HG03066 (cell line): Measurements from ENCODE around the gene MYOC.
"Not testable (repeated sequence)": the region's sequence is repeated elsewhere in the genome, so short reads cannot be mapped to it uniquely, and the experiment has no call there.

Source experiments
- ATAC-seq: cut with Tn5 transposase; IDR thresholded peaks from one replicate; pipeline ENCODE4 v1.9.1; 2021; ENCODE audit warnings: low read depth; ENCODE audit not compliant: unreplicated experiment

The MYOC gene

DNA sequence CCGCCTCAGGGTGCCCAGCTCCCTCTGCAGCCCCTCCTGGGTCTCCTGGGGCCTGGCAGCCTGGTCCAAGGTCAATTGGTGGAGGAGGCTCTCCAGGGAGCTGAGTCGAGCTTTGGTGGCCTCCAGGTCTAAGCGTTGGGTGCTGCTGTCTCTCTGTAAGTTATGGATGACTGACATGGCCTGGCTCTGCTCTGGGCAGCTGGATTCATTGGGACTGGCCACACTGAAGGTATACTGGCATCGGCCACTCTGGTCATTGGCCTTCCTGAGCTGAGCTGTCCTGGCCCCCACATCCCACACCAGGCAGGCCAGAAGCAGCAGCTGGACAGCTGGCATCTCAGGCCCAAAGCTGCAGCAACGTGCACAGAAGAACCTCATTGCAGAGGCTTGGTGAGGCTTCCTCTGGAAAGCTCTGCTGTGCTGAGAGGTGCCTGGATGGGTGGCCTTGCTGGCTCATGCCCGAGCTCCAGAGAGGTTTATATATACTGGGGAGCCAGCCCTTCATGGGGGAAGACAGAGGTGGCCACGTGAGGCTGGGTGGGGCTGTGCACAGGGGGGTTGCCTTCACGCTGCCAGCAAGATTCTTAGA, at the start of gene MYOC:
MYOC (minus strand) TSS at position 455 of the 589 bp plus-strand sequence; CDS start at position 378, 77 bp downstream.
- no peak for ATAC-seq

DNA sequence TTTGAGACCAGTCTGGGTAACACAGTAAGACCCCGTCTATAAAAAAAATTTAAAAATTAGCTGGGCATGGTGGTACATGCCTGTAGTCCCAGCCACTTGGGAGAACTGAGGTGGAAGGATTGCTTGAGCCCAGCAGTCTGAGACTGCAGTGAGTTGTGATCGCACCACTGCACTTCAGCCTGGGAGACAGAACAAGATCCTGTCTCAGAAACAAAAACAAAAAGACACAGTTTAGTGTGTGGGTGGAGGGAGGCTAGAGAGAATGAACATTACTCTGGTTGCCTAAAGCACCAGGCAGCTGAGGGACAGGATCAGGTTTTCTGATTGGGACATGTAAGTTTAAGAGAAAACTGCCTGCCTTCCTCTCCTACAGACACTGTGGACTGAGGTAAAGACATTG, 47.0 kb upstream of the MYOC start:
- no peak for ATAC-seq

DNA sequence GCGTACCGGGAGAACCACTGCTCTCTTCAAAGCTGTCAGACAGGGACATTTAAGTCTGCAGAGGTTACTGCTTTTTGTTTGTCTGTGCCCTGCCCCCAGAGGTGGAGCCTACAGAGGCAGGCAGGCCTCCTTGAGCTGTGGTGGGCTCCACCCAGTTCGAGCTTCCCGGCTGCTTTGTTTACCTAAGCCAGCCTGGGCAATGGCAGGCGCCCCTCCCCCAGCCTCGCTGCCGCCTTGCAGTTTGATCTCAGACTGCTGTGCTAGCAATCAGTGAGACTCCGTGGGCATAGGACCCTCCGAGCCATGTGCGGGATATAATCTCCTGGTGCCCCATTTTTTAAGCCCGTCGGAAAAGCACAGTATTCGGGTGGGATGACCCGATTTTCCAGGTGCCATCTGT, 43.3 kb upstream of the MYOC start:
- ATAC-seq, result not testable (repeated sequence)

- ATAC-seq, result not testable (repeated sequence)
These were observed 41.1 kb upstream of the MYOC start for GRCh38 chr1:171693541-171693940.

DNA sequence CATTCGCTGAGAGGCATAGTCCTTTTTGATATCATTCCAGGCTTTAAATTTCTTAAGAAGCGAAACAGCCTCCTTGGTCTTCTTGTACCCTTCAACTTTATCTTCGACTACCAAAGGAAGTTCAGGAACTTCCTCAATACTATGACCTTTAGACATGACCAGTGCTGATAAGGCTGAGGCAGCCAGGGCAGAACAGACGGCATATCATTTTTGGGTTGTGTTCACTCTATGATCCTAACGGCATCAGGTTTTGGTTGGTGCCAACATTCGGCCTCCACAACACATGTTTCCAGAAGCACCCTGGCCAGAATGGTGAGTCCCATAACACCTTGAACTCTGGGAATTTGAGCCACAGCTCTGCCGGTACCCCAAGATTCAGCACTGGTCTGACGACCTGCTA, 31.4 kb upstream of the MYOC start:
- no peak for ATAC-seq

- no peak for ATAC-seq
These were observed 27.9 kb upstream of the MYOC start for GRCh38 chr1:171680339-171680738.

DNA sequence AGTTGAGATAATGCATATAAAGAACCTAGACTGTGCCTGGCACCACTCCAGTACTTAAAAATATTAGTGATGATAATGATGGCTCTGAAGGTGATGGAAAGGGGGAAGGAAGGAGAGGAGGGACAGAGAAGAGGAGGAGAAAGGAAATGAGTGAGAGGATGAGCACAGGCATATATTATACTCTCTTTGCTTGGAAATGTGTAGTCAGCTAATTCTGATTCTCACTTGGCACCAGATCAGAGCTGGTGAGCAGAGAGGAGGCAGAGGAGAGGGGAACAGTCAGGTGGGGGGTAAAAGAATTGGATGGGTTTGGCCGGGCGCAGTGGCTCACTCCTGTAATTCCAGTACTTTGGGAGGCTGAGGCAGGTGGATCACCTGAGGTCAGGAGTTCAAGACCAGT, 24.3 kb upstream of the MYOC start:
- ATAC-seq, result no peak

- no peak for ATAC-seq
These were observed 22.2 kb upstream of the MYOC start for GRCh38 chr1:171674431-171675405.

DNA sequence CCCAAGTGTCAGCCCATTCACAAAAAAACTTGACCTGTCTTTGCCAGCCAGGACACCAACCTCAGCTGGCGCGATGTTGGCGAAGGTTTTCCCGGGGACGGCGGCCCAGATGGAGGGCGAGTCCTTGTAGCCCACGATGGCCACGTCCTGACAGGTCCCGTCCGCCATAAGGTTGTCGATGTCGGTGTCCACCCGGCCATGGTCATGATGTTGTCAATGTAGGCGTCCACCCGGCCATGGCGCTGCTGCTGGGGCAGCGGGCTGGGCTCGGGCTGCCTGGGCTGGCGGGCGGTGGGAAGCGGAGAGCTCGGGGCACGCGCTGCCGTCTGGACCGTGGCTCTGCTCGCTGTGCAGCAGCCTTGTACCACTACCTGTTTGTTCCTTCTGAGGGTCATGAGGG, 18.3 kb upstream of the MYOC start:
- ATAC-seq, result no peak

DNA sequence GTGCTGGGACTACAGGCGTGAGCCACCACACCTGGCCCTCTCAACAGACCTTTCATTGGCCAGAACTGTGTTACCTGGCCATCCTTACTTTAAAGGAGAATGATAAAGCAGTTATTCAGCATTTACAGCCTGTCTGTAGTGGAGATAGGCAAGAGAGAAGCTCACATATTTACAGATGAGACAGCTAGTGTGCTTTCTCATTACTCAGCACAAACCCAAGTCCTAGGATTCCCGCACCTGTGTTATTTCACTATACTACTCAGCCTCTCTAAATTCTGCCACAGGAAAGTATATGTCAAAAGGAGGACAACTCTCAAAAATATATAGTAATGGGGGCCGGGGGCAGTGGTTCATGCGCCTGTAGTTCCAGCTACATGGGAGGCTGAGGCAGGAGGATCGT, 15.9 kb upstream of the MYOC start:
- no peak for ATAC-seq

DNA sequence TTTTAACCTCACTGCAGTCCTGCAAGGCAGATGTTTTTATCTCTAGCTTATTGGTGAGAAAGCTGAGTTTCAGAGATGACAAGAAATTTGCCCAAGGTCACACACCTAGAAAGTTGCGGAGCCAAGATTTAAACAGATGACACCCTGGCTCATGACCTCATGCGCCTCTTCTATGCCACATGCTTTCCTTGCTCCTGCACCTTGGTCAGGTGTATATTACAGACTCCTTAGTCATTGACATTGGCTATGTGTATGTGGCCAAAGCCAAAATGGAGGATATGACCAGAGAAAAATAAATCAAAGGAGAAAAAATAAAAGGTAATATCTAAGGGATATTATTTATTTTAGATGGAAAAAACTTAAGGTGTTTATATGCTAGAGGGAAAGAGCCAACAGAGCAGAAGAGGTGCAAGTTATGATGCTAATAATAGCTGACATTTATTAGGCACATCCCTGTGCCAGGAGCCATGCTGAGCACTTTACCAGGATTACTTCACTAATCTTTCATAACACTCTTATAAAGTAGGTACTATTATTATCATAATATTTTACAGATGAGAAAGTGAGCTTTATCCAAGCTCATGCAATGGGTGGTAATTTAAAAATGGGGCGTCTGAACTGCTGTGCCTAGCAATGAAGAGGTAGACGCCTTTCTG, 13.8 kb upstream of the MYOC start:
- no peak for ATAC-seq

- no peak for ATAC-seq
These were observed 12.5 kb upstream of the MYOC start for GRCh38 chr1:171664976-171665375.

DNA sequence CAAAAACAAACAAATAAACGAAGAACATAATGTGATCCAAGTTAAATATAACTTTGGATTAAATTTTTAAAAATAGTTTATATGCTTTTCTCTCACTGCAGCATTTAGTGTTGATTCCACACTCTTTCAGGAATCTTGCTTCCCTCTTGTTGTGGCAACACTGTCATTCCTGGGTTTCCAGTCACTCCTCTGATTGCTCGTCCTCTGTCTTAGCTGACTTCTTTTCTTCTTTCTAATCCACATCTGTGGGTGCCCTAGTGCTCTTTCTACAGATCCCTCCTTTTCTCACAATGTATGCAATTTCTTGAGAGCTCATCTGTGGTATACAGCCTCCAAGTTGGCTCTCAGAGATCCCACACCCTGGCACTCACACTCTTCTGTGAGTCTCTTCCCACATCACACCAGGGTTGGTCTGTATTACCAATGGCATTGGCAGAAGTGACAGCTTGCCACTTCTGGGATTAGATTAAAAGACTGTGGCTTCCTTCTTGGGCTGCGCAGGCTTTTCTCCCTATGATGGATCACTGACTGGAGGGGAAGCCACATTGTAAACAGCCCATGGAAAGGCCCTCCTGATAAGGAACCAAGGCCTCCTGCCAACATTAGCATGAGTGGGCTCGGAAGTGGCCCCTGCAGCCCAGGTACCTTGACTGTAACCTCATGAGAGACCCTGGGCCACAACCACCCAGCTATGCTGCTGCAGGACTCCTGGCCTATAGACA, 11.5 kb upstream of the MYOC start:
- no peak for ATAC-seq

DNA sequence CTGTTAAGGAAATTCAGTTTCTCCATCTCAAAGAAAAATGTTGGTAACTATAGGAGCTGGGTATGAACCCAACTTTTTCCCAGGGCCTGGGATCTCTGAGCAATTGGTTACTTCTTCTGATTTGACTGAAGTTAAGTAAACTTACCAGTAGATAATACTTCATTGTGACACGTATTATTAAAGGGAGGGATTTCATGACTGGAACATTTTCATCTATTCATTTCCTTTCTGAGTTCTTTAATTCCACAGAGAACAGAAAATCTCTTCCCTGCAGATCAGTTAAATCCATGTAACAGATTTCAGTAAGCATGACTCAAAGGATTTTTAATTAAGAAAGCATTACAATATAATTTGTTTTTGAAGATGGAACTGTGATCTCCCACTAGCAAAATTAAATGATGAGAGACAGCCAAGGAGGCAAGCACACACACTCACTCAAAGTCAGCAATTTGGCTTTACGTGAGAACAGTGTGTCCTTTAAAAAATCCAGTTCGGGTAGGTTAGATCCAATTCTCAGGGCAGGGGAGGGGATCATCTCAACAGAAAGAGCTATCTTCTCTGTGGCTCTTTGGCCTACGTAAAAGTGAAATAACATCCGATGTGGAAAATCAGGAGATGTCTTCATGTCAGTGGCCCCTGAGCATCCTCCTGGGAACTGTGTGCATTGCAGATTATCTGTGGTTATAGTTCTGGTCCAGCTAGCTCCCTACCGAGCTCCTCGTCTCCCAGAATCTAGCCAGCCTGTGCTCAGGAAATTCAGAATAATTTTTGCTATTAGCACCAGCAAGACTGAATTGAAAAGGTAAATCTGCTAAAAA, 10.8 kb upstream of the MYOC start:
- no peak for ATAC-seq

DNA sequence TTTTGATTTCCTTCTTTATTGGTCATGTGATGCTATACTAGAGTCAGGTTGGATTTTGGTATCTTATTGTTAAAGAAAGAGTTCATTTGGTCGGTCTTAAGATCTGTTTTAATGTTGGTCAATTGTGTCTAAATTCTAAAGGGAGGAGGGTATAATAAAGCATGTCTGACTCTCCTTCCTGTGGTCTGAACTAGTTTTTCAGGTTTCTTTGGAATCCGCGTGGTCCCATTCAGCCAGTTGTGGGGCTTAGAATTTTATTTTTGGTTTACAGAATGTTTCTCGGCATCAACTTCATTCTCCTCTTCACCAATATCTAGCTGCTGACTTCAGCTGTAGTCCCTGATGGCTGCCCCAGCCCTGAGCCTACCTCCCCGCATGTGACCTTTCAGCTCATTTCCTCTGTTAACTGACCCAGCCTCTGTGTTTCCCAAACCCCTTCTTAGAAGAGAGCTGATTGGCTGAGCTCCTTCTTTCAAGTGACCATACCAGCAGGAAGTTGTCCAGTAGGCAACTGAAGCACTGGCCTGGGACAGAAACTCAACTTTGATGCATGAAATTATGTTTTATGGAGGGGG, 8.7 kb upstream of the MYOC start:
- ATAC-seq, result no peak

DNA sequence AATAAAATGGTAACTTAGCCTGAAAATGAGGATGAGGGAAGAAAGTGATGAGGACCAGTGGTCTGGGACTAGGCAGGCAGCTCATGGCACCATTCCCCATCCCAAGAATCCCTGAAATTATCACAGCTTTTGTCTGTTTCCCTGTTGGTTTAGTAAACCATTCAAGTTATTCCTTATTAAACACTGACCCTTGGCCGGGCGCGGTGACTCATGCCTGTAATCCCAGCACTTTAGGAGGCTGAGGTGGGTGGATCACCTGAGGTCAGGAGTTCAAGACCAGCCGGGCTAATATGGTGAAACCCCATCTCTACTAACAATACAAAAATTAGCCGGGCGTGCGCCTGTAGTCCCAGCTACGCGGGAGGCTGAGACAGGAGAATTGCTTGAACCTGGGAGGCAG, 3.7 kb upstream of the MYOC start:
- ATAC-seq, result not testable (repeated sequence)

DNA sequence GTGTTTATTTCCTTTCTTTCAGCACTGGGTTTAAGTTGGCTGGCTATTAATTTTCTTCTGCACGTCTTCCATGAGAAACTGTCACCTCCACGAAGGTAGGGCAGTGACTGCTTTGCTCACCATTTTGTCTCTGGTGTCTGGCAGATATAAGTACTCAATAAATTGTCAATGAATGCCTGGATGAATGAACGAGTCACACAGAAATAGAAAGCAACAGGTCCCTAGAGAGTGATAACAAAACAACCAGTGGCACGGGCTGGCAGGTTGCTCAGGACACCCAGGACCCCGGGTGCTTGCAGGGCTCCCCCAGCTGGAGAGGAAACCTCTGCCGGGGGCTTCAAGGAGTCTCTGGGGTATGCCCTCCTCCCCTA, 3.2 kb upstream of the MYOC start:
- ATAC-seq, result peak; percentile 14

- peak; percentile 77 for ATAC-seq
These were observed 2.7 kb upstream of the MYOC start for GRCh38 chr1:171654942-171655745.
